Measurements from ENCODE around the gene EYA3.

The EYA3 gene

GRCh38 chr1:27941671-27942540 is 146.5 kb downstream of the EYA3 start:
- in situ Hi-C loops (cut with HindIII; ENCODE audit: low sequenced_read_pairs): no loop called here
- DNase-seq (ENCODE audit: low read depth): no peak
- no peak overlapping the region for H3K4me3 ChIP-seq (ENCODE audit: low read depth, low read length)
- TF ChIP-seq CTCF (IDR thresholded peaks at IDR 0.05; ENCODE audit: low read depth, low read length, missing control alignments): no peak

- no peak overlapping the region for H3K4me3 ChIP-seq (ENCODE audit: low read depth, low read length)
- no peak for DNase-seq (ENCODE audit: low read depth)
Observed at GRCh38 chr1:27940870-27941560, 147.4 kb downstream of the EYA3 start.

DNA sequence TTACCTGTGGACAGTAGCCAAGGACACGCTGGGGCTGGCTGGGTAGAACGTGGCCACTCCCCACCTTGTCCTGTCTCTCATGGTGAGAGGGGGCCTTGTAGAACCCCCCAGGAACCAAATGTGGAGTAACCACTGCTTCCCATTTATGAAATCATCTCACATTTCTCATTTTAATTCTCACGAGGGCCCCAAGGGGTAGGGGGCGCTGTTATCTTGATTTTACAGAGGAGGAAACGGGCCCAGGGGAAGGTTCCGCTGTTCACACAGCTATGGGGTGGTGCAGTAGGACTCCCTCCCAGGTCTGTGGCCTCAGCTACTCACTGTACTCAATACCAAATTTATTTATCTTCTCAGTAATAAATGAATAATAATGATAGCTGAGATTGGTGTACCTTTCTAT is 148.1 kb downstream of the EYA3 start:
- DNase-seq (ENCODE audit: low read depth): no peak
- peak; percentile 44 for TF ChIP-seq CTCF (IDR thresholded peaks at IDR 0.05; ENCODE audit: low read depth, low read length, missing control alignments)
- H3K4me3 ChIP-seq (ENCODE audit: low read depth, low read length): no peak overlapping the region
- in situ Hi-C loops (cut with HindIII; ENCODE audit: low sequenced_read_pairs): no loop called here

More at GRCh38 chr1:27940870-27941560, 147.4 kb downstream of the EYA3 start:
- in situ Hi-C loops (cut with HindIII; ENCODE audit: low sequenced_read_pairs): no loop called here
- no peak for TF ChIP-seq CTCF (IDR thresholded peaks at IDR 0.05; ENCODE audit: low read depth, low read length, missing control alignments)

DNA sequence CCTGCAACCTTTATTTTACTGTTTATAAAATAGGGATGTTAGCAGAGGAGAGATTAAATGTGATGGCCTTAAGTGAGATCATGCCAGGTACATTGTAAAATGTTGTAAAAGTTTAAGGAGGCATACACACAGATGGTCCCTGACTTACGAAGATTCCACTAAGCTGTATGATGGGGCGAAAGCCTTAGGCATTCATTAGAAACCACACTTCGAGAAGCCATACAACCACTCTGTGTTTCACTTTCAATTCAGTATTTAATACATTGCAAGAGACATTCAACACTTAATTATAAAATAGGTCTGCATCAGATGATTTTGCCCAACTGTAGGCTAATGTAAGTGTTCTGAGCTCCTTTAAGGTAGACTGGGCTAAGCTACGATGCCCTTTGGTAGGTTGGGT is 149.9 kb downstream of the EYA3 start:
- in situ Hi-C loops (cut with HindIII; ENCODE audit: low sequenced_read_pairs): no loop called here
- no peak for TF ChIP-seq CTCF (IDR thresholded peaks at IDR 0.05; ENCODE audit: low read depth, low read length, missing control alignments)
- DNase-seq (ENCODE audit: low read depth): no peak
- H3K4me3 ChIP-seq (ENCODE audit: low read depth, low read length): no peak overlapping the region

DNA sequence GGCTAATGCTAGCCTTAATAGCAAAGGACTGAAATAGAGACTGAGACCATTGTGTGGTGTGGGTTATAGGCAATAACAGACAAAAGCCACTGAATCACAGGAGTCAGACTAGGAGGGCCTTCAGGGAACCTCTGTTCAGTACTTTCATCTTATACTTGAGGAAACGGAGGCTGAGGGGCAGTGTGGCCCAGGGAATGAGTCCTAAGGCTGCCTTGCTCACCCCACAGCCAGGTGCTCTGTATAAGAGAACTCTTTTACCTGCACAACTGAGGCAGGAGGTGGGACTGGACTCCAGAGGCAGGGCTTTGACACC is 150.9 kb downstream of the EYA3 start:
- H3K4me3 ChIP-seq (ENCODE audit: low read depth, low read length): no peak overlapping the region
- DNase-seq (ENCODE audit: low read depth): no peak
- in situ Hi-C loops (cut with HindIII; ENCODE audit: low sequenced_read_pairs): no loop called here
- TF ChIP-seq CTCF (IDR thresholded peaks at IDR 0.05; ENCODE audit: low read depth, low read length, missing control alignments): no peak

- no peak for DNase-seq (ENCODE audit: low read depth)
- in situ Hi-C loops (cut with HindIII; ENCODE audit: low sequenced_read_pairs): no loop called here
- TF ChIP-seq CTCF (IDR thresholded peaks at IDR 0.05; ENCODE audit: low read depth, low read length, missing control alignments): no peak
- no peak overlapping the region for H3K4me3 ChIP-seq (ENCODE audit: low read depth, low read length)
Observed at GRCh38 chr1:27936370-27936769, 152.0 kb downstream of the EYA3 start.
